Panc1 (cell line): ENCODE data around the gene PAX5.
A peak's percentile ranks its signal among the peaks of the same experiment; 100 is the strongest.

Experiments used
- CTCF ChIP-seq: fragments of 450-650 bp; IDR thresholded peaks from 2 replicates; pipeline ENCODE4 v1.5.1; 2017; ENCODE audit warnings: mild to moderate bottlenecking
- POLR2AphosphoS5 ChIP-seq: IDR thresholded peaks from 2 replicates; pipeline ENCODE4 v1.6.1; 2012; ENCODE audit warnings: mild to moderate bottlenecking, low read depth, low read length, moderate library complexity
- TCF7L2 ChIP-seq: IDR thresholded peaks from 2 replicates; pipeline ENCODE4 v1.6.1; 2011; ENCODE audit warnings: mild to moderate bottlenecking, low read depth, low read length, inconsistent platforms

DNA sequence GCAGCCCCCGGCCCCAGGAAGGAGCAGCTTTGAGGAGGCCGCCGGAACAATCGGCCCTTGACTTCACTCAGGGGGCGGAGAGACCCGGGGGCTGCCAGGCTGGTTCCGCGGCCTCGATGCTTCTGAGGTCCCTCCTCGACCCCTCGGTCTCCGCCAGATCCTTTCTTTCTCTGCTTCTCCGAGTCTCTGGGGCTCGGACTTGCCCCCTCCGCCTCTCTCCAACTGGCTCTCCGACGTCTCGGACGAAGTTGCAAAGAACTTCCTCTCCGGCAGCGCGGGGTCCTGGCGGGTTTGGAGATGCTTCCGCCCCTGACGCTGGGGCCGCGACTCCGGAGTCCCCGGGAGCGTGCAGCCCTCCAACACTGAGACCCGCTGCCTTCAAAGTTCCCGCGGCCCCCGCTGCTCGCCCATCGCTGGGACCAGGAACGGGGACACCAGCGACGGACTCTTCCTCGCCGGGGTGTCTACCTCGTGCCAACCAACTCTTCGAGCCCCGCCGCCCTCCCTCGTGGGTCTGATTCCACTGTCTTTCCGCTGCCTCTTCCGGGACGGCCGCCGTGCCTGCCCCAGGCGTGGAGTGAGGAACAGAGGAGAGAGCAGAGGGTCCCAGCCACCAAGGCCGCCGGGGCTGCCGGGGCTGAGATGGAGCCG is 7.0 kb downstream of the PAX5 start:
- TF ChIP-seq CTCF: no peak
- no peak for TF ChIP-seq POLR2AphosphoS5
- 0 out of 2 replicates have a peak, but pooled peaks have one; percentile 5 for TF ChIP-seq TCF7L2
